Measurements from ENCODE around the gene ARF3. TPM values are rescaled to one million over a fixed set of nuclear protein-coding genes. Genes with fewer than 3 reads are reported as not detected.

The ARF3 gene
- total RNA-seq, 1 experiment from 2014 or later: 263 TPM

- no peak for DNase-seq
- Mint-ChIP-seq H3K4me3 (no peak overlapping the region; a peak in 1 of 5 replicates), H3K27me3 (ENCODE audit: low read depth) (no peaks in the 10 kb centered on the region), H3K36me3 (ENCODE audit: insufficient read depth in 1 of 3, low read depth in 3 of 3) (peaks cover 18 to 68% (median 57%) of the 10 kb centered on the region in 3 experiments), H3K27ac (0 out of 7 replicates have a peak overlapping the region, but pooled peaks of 1 of the 3 experiments have one; percentile 19), H3K4me1 (peaks cover 0 to 2% of the 10 kb centered on the region in 2 experiments; a peak in 2 of 4 replicates), H3K9me3 (no peaks in the 10 kb centered on the region)
- H3K4me2 ChIP-seq (ENCODE audit: insufficient read depth, insufficient read length, low read length): no peak overlapping the region
- peaks cover 15% of the 10 kb centered on the region for H3K79me1 ChIP-seq (ENCODE audit: insufficient read depth, low read depth, low read length, poor library complexity, severe bottlenecking)
- H3K27ac ChIP-seq (ENCODE audit: insufficient read length, low read depth, low read length): no peak overlapping the region
- no peak overlapping the region for H2BK15ac ChIP-seq (ENCODE audit: low read depth, low read length)
- no CpG with 5 or more reads among the region's 3 CpGs for WGBS (ENCODE audit: extremely low coverage, insufficient read length, low lambda C conversion rate)
- H2BK120ac ChIP-seq (ENCODE audit: low read depth, low read length, poor library complexity, severe bottlenecking): no peak overlapping the region
- H3K23me2 ChIP-seq (ENCODE audit: insufficient read length, low read depth, low read length, poor library complexity, severe bottlenecking): no peaks in the 10 kb centered on the region
- no peak overlapping the region for H3T11ph ChIP-seq (ENCODE audit: low read length)
- TF ChIP-seq CTCF (conservative IDR thresholded peaks at IDR 0.05): no peak
- no peak overlapping the region for H4K91ac ChIP-seq (ENCODE audit: insufficient read length, low read depth, low read length)
- no peaks in the 10 kb centered on the region for H3K4me1 ChIP-seq (ENCODE audit: insufficient read depth, low read length)
- no peaks in the 10 kb centered on the region for H3K9me3 ChIP-seq (ENCODE audit: control insufficient read depth, low read depth, low read length)
- H3K4ac ChIP-seq (ENCODE audit: low read depth, low read length): no peak overlapping the region
- H3K79me2 ChIP-seq (ENCODE audit: insufficient read depth, low read length): peaks cover 13% of the 10 kb centered on the region; the same call in 1 of the 2 replicates
- no peak overlapping the region for H3K14ac ChIP-seq (ENCODE audit: insufficient read depth, low read length)
- no peak overlapping the region for H3K23ac ChIP-seq (ENCODE audit: insufficient read length, low read depth, low read length)
- no peaks in the 10 kb centered on the region for H3K27me3 ChIP-seq (ENCODE audit: insufficient read depth, low read length)
- no peak overlapping the region for H3K18ac ChIP-seq (ENCODE audit: insufficient read length, low read depth, low read length)
- no peak overlapping the region for H2BK12ac ChIP-seq (ENCODE audit: insufficient read length, low read depth, low read length)
- no peaks in the 10 kb centered on the region for H4K20me1 ChIP-seq (ENCODE audit: control insufficient read depth, insufficient read depth, insufficient read length)
- no peak overlapping the region for H2BK5ac ChIP-seq (ENCODE audit: insufficient read length, low read length)
- no peak overlapping the region for H2AFZ ChIP-seq (ENCODE audit: low read length)
- H3K9ac ChIP-seq (ENCODE audit: extremely low read depth, insufficient read length, low read length): no peak overlapping the region
- no peak overlapping the region for H3K56ac ChIP-seq (ENCODE audit: insufficient read length, low read depth, low read length)
- H4K8ac ChIP-seq (replicated peaks; ENCODE audit: insufficient read length, low read depth, low read length): no peak overlapping the region
- no peak overlapping the region for H2AK5ac ChIP-seq (ENCODE audit: insufficient read length, low read length)
- H4K5ac ChIP-seq (ENCODE audit: insufficient read length, low read depth, low read length): no peak overlapping the region
- no peak overlapping the region for H2BK20ac ChIP-seq (ENCODE audit: low read depth, low read length, poor library complexity, severe bottlenecking)
Measured at GRCh38 chr12:48940181-48940580, 17.1 kb downstream of the ARF3 start.
